Fibroblast of skin of left quadriceps (primary cell): ENCODE results near the gene PPM1M.

Source experiments
- DNase-seq, 2 experiments: peaks; one replicate each; pipeline ENCODE4 v3.0.0-alpha.2; 2013; ENCODE audit warnings: low read depth in 2 of 2

The PPM1M gene, protein sequence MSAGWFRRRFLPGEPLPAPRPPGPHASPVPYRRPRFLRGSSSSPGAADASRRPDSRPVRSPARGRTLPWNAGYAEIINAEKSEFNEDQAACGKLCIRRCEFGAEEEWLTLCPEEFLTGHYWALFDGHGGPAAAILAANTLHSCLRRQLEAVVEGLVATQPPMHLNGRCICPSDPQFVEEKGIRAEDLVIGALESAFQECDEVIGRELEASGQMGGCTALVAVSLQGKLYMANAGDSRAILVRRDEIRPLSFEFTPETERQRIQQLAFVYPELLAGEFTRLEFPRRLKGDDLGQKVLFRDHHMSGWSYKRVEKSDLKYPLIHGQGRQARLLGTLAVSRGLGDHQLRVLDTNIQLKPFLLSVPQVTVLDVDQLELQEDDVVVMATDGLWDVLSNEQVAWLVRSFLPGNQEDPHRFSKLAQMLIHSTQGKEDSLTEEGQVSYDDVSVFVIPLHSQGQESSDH

DNA sequence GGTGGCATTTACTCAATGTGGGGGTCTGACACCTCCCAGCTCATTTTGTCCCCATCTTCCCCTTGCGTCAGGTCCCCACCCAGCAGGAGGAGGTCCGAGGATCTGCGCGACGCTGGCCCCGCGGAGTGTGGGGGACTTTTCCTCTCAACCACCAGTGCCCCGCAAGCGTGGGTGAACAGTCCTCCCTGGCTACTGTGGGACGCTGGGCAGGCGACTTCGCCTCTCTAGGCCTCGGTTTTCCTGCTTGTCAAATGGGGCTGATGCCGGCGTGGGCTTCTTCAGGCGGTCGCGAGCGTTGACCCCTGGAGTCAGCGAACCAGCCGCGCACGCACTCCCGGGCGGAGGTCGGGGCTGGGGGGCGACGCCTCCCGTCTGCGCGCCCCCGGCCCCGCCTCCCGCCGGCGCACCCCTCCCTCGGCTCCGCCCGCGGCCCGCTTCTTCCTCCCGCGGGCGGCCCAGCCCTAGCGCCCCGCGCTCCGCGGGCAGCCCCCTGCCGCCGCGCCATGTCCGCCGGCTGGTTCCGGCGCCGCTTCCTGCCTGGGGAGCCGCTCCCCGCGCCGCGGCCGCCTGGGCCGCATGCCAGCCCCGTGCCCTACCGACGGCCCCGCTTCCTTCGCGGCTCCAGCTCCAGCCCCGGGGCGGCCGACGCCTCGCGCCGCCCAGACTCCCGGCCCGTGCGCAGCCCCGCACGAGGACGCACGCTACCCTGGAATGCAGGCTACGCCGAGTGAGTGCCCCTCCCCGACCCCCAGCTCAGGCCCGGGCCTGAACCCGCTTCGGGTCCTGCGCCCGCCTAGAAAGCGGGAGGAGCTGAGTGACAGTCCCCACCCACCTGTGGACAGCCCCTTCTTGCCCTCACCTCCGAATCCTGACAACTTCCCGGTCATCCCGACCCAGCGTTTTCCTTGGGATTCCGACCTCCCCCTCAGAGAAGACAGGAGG is at the start of gene PPM1M:
PPM1M (plus strand) TSS at position 438 of the 942 bp plus-strand sequence; CDS start at position 504, 66 bp downstream.
- no peak for DNase-seq

DNA sequence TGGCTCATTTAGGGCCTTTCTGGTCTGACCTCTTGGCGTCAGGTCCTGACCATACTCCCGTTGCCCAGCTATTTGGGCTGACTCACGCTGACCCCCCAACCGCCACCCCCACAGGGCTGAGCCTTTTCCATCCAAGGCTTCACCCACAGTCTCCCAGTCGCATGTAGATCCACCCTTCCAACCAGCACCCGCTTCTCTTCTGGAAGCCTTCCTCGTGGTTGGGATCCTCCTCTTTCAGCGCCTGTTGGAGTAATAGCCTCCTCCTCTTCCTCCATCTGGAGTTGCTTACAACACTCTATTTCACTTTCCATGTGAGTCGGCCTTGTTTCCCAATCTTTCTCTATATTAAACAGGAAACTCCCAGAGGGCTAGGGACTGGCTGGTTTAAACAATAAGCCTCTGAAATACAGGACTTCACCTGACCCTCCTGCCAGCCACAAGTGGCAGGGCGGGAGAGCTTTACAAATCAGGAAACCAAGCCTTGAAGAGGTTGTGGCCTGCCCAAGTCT is 49.7 kb upstream of the PPM1M start:
- peak in 1 of 2 experiments; percentile 30 for DNase-seq

DNA sequence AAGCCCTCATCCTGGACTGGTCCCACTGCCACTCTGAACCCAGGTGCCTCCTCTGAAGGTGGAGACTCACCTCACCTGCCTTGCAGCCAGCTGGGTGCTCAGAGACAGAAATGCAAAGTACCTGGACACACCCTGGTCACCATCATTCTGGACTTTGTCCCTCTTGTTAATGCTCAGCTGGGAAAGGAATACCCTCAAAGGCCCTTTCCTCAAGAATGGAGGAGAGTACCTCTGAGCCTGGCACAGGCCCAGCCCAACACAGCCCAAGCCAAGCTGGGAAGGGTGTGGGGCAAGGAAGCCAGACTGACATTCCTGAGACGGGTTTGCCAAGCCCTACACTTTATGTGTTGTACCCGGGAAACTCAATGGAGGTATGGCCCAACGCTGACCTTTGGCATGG is 48.6 kb upstream of the PPM1M start:
- DNase-seq = no peak

DNA sequence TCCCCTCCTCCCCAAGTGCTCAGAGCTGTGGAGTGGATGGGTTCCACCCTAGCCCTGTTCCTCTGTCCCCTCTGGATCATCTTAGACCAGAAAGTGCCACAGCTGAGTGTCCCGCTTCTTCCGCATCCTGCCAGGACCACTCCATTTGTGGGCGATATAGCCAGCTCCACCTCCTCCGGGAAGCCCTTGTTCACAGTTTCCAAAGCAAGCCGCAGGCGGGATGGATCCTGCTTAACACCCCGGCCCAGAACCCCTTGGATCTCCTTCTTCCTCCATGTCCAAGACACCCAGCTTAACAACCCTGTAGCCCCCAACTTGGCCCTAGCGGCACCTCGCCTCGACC is 48.1 kb upstream of the PPM1M start:
- DNase-seq = no peak

DNA sequence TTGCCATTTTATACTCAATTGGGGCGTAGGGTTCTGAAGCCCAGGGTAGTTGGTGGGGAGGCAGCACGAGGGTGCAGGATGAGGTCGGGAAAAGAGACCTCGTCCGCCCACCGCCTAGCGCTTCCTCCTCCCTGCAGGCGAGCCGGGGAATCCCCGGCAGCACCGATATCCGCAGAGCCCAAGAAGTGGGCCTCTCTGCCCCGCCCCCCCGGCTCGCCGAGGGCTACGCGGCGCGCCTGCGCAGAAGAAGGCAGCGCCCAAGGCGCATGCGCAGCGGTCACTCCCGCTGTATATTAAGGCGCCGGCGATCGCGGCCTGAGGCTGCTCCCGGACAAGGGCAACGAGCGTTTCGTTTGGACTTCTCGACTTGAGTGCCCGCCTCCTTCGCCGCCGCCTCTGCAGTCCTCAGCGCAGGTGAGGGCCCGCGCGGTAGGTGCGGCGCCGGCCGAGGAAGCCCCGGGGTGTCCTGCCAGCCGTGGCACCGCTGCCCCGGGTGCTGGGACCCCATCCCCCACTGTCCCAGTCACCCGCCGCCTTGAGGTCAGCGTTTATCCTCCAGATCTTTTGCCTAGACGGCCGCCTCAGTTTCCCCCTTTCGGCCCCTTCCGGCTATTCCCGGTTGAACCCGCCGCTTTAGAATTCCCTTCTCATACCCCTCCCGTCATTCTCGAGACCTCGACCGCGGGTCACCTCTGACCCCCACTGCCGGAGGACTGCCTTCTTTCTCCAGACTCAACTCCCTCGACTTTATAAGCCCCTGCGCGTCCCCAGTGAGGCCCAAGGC is 47.5 kb upstream of the PPM1M start, which contains the start of gene ALAS1:
ALAS1 (plus strand) TSS at position 319 of the 784 bp plus-strand sequence. CDS start 1,082 bp downstream, outside the sequence.
- DNase-seq = peak; percentile 70 to 72

DNA sequence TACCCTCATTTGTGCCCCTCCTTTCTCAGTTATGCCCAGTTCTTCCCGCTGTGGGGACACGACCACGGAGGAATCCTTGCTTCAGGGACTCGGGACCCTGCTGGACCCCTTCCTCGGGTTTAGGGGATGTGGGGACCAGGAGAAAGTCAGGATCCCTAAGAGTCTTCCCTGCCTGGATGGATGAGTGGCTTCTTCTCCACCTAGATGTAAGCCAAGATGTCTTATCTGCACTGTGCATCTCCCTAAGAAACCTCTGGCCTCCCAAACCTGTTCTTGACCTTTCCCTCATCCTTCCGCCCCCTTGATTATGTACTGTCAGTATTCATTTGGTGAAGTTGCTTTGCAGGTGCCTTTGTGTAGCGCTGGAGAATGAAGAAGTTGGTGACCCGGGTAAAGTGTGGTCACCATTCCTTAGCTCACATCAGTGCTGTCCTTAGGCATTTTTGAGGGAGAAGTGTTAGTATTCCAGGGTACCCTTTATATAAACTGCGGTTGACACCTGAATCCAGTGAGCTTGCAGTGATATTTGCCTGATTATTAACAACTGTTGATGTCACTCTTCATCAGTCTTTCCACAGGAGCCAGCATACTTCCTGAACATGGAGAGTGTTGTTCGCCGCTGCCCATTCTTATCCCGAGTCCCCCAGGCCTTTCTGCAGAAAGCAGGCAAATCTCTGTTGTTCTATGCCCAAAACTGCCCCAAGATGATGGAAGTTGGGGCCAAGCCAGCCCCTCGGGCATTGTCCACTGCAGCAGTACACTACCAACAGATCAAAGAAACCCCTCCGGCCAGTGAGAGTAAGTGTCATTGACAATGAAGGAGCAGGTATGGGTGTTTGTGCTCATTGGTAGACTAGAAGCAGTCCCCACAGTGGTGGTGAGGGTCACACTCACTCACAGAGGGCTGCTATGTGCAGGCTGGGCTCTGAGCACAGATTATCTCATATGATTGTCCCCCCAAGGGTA is 46.6 kb upstream of the PPM1M start:
- DNase-seq = no peak

DNA sequence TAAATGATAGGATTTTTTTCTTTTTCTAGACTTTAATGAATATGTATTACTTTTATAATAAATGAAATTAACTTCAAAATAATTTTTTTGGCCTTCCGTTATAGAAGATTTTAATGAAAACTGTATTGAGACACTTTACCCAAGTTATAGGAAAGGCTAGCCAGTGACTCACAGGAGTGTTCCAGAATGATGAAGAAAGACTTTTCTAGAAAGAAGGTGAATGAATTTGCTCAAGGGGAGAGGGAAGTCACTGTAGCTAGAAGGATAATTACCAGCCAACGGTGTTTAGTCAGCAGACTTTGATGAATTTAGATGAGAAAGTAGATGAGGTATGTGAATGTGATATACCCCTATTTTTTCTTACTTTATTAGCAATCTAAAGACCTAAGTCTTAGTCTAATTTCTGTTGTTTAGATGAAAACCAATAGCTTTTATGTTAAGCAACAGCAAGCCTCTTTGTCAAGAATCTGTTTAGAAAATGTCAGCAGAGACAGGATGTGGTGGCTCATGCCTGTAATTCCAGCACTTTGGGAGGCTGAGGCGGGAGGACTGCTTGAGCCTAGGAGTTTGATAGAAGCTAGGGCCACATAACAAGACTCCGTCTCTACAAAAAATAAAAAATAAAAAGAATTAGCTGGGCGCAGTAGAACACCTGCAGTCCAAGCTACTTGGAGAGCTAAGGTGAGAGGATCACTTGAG is 44.4 kb upstream of the PPM1M start:
- DNase-seq = no peak

DNA sequence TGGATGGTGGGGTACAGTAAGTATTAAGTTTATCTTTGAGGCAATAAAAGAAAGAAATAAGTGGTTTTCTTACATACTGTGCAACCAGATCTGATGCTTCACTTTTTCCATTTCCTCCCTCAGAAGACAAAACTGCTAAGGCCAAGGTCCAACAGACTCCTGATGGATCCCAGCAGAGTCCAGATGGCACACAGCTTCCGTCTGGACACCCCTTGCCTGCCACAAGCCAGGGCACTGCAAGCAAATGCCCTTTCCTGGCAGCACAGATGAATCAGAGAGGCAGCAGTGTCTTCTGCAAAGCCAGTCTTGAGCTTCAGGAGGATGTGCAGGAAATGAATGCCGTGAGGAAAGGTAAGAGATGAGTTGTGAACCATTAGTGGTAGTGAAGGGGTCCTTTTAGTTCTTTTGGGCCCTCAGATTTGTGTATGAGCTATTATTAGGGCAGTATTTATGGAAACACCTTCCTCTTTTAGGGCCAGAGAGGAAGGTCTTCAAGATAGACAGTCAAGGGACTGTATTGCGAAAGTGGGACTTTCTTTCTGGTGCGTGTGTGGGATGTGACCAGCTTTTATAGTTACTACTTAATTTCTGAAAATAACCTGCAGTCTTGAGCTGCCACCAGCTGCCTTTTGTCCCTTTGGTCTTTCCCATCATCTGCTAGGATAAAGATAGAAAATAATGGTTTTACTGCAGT is 43.0 kb upstream of the PPM1M start:
- no peak for DNase-seq

DNA sequence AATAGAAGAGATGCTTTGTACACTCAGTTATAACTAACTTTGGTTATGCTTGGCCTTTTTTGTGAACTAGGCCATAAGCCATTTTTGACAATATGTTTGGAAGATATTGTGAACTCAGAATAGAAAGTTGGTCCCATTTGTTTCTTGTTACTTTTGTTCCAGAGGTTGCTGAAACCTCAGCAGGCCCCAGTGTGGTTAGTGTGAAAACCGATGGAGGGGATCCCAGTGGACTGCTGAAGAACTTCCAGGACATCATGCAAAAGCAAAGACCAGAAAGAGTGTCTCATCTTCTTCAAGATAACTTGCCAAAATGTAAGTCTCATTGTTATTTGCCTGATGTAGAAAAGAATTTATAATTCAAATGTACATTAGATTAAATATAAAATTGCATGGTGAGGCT is 41.9 kb upstream of the PPM1M start:
- no peak for DNase-seq

DNA sequence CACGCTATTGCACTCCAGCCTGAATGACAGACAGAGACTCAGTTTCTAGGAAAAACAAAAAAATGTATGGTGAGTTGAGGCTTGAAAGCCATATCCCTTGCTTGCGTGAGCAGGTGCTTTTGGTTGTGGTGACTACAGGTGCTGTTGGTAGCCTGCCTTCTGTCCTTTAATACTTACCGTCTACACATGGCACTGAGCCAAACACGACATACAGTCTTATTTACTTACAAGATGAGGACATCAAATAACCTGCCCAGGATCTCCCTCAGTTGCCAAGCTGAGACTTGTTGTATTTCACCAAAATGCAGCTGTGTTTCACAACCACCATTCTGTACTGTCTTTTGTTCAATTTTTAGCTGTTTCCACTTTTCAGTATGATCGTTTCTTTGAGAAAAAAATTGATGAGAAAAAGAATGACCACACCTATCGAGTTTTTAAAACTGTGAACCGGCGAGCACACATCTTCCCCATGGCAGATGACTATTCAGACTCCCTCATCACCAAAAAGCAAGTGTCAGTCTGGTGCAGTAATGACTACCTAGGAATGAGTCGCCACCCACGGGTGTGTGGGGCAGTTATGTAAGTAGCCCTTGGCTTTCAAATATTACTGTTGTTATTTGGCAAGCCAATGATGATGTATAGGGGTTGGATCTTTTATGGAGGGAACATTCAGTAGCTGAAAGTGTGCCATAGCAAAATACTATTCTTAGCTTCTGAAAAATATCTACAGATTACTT is 41.1 kb upstream of the PPM1M start:
- no peak for DNase-seq

DNA sequence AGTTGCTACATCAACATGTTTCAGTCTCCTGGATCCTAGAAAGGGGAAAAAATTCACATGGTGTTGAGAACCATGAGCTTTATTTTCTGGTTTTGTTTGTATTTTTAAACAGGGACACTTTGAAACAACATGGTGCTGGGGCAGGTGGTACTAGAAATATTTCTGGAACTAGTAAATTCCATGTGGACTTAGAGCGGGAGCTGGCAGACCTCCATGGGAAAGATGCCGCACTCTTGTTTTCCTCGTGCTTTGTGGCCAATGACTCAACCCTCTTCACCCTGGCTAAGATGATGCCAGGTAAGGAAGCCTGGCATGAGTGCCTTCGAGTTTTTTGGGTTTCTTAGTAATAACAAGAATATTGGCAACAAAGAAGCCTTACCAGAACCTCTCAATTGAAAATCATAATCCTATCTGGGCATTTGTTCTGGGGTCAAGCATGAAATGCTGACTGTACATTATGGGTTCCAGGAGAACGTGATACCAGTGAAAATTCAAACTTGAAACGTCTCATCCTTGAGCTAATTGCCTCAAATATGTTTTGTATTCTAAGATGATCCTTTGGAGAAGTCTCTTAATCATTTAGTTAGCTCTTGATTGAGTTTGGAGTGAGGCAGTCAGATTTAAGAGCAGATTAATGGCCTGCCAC is 39.7 kb upstream of the PPM1M start:
- DNase-seq = no peak

DNA sequence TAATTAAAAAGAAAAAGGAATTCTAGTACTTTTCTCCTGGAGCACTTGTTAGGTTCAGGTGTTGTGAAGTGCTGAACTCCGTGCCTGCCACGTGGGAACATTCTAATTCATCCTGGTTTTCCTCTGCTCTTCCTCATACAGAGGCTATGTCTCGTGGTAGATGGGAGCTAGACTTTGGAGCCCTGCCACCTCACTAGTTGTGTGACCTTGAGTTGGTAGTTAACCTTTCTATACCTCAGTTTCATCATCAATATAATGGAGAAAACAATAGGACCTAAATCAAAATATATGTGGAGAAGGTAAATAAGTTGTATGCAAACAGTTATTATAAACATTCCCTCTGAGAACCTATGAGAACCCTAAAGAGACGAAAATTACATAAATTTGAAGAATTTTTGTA is 37.0 kb upstream of the PPM1M start:
- no peak for DNase-seq

DNA sequence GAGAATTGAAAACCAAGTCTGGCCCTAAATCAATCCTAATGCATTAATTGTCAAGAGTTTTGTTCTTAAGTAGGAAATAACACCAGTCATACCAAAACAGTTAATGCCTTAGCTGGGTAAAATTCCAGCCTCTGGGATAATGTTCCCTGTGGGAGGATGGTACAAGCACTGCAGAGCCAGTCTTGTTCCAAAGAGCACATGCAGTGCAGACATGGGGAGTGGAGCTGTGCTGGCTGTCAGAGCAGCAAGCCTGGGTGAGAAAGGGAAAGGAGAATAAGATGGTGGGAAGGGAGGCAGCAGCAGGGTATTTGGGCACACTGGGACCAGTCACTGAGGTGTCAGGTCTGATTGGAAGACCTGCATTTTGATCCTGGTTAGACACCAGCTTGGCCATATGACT is 35.5 kb upstream of the PPM1M start:
- no peak for DNase-seq

DNA sequence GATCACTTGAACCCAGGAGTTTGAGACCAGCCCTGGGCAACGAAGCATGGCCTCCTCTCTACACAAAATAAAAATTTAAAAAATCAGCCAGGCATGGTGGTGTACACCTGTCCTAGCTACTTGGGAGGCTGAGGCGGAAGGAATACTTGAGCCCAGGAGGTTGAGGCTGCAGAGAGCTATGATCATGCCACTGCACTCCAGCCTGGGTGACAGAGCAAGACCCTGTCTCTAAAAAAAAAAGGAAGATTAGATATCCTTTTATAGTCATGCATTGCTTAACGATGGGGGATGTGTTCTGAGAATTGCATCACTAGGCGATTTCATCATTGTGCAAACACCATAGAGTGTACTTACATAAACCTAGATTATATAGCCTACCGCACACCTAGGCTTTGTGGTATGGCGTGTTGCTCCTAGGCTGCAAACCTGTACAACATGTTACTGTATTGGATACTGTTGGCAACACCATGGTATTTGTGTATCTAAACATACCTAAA is 35.0 kb upstream of the PPM1M start:
- no peak for DNase-seq

DNA sequence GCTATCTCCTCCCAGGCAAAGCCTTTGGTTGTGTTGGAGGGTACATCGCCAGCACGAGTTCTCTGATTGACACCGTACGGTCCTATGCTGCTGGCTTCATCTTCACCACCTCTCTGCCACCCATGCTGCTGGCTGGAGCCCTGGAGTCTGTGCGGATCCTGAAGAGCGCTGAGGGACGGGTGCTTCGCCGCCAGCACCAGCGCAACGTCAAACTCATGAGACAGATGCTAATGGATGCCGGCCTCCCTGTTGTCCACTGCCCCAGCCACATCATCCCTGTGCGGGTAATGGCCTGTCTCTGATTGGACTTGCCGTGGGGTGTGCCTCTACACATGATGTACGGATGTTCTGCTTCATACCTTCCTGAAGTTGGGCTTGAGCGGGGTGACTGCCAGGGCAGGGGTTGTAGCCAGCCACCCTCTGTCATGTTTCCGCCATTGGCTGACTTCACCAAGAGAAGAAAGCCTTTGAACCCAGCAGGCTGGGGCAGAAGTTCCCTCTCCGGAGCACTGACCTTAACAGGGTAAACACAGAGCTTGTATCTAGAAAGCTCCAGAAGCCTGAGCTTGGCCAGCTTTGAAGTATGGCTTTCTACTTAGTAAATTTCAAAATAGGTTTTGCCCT is 34.2 kb upstream of the PPM1M start:
- no peak for DNase-seq

DNA sequence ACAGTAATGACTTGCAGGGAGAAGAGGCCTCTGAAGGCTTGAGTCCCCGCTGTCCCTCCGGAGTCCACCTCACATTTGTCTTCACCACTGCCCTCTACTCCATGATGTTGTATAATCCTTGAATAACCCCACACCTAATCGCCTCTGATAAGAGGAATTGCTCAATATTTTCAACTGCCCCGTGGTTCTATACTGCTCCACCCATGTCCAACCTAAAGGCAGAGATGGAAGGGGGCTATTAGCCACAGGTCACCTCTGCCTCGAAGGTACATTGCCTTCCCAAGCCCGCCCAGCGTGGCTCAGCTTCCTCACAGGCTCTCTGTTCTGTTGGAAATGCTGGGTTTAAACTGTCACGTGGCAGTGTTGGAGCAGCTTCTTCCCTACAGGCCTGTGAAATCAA is 32.6 kb upstream of the PPM1M start:
- no peak for DNase-seq

DNA sequence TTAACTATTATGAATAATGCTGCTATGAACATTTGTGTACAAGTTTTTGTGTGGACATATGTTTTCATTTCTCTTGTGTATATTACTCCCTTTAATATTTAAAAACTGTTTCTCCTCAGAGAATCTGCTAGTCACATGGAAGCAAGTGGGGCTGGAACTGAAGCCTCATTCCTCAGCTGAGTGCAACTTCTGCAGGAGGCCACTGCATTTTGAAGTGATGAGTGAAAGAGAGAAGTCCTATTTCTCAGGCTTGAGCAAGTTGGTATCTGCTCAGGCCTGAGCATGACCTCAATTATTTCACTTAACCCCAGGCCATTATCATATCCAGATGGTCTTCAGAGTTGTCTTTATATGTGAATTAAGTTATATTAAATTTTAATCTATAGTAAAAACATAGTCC is 31.7 kb upstream of the PPM1M start:
- no peak for DNase-seq
